Fibroblast of pulmonary artery (primary cell): ENCODE results near the gene GPR176.

Source experiments
- DNase-seq: peaks from one replicate; pipeline ENCODE4 v3.0.0-alpha.2; 2010; ENCODE audit warnings: low read depth
- H3K4me3 ChIP-seq: replicated peaks from 2 replicates; pipeline ENCODE4 v1.5.1; 2011; ENCODE audit warnings: low read depth, mild to moderate bottlenecking, control low read depth, low read length, moderate library complexity
- CTCF ChIP-seq: IDR thresholded peaks from 2 replicates; pipeline ENCODE4 v1.5.1; 2011; ENCODE audit warnings: mild to moderate bottlenecking, control low read depth, low read length, inconsistent platforms; ENCODE audit errors: missing control alignments

Gene GPR176

GRCh38 chr15:39808909-39809308 lies 111.2 kb downstream of the GPR176 start:
- no peak for TF ChIP-seq CTCF
- no peak overlapping the region for H3K4me3 ChIP-seq

DNA sequence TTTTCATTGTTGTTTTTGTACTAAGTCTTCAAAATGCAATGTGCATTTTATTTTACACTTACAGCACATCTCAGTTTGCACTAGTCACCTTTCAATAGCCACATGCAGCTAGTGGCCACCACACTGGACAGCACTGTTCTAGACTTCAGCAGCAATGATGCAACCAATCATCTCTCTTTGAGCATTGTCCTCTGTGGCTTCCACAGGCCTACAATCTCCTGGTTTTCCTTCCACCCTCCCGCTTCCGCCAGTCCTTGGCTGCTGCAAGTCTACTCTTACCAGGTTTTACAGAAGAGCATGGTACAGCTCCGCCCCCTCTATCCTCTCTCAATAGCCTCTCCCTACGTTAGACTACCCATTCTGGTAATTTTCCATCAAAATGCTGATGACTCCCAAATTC lies 112.3 kb downstream of the GPR176 start:
- no peak for TF ChIP-seq CTCF
- no peak for DNase-seq
- H3K4me3 ChIP-seq, result no peak overlapping the region

More at GRCh38 chr15:39808909-39809308, 111.2 kb downstream of the GPR176 start:
- DNase-seq, result no peak

GRCh38 chr15:39804026-39804425 lies 116.0 kb downstream of the GPR176 start:
- peak; percentile 74 for DNase-seq

DNA sequence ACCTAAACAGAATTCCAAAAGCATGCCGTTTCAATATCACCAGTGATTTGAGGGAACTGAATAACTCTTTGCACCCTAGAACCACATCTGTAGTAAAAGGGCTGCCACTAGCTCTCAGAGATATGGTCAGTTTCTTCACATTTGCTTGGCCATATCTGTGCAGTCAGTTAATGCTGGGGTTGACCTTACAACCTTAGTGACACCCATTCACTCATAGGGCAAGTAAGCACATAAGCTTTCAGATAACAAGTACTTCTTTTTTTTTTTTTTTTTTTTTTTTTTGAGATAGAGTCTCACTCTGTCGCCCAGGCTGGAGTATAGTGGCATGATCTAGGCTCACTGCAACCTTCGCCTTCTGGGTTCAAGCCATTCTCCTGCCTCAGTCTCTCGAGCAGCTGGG lies 117.0 kb downstream of the GPR176 start:
- no peak for TF ChIP-seq CTCF
- no peak overlapping the region for H3K4me3 ChIP-seq
- DNase-seq, result no peak

More at GRCh38 chr15:39804026-39804425, 116.0 kb downstream of the GPR176 start:
- no peak for TF ChIP-seq CTCF
- no peak overlapping the region for H3K4me3 ChIP-seq

DNA sequence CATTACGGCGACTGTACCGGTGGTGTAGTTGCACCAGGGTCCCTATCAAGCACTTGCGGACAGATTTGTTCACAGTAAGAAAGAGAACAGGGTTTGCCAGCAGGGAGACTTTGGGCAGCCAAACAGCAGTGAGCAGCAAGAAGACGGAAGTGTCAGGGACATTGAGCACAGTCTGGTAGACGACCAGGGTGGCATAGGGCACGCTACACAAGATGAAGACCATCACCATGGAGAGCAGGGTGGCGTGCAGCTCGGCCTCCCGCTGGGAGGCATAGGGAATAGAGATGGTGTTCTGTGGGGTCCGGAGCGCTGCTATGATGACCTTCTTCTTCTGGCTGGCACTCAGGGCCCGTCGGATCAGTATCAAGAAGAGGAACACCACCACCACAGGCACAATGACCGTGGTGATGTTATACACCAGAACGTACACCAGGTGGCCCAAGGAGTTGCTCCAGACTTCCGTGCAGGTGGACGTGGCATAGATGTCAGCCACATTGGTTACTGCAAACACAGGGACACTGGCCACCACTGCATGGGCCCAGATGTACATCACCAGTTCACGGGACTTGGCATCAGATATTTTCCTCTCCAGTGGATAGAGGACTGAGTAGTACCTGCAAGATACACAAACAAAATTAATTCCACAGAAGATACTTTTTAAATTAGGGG lies 118.3 kb downstream of the GPR176 start:
- H3K4me3 ChIP-seq, result no peak overlapping the region
- peak; percentile 46 for TF ChIP-seq CTCF
- peak; percentile 39 for DNase-seq

- no peak overlapping the region for H3K4me3 ChIP-seq
- no peak for TF ChIP-seq CTCF
- no peak for DNase-seq
Observed at GRCh38 chr15:39799552-39800011, 120.5 kb downstream of the GPR176 start.

- DNase-seq, result no peak
- no peak overlapping the region for H3K4me3 ChIP-seq
- no peak for TF ChIP-seq CTCF
Observed at GRCh38 chr15:39798382-39798781, 121.7 kb downstream of the GPR176 start.
